GM18858 (cell line): Measurements from ENCODE around the gene OR2V2.

Experiments used
- ATAC-seq: cut with Tn5 transposase; IDR thresholded peaks from one replicate; pipeline ENCODE4 v1.9.1; 2021; ENCODE audit not compliant: unreplicated experiment

OR2V2 gene

GRCh38 chr5:181205761-181206649 is 58.6 kb downstream of the OR2V2 start:
- ATAC-seq, result no peak

- peak; percentile 25 for ATAC-seq
Observed at GRCh38 chr5:181207214-181207959, 60.0 kb downstream of the OR2V2 start.

GRCh38 chr5:181207960-181208253 is 60.5 kb downstream of the OR2V2 start:
- ATAC-seq, result no peak
